ENCODE results near the gene FGD6. TPM values are rescaled to one million over a fixed set of nuclear protein-coding genes. Genes with fewer than 3 reads are reported as not detected.

The FGD6 gene
- total RNA-seq, 1 donor from 2014 or later: 11.9 TPM

GRCh38 chr12:95118788-95119179 is 98.5 kb downstream of the FGD6 start:
- peak overlapping the region; percentile 77 for H3K27ac Mint-ChIP-seq (ENCODE audit: unreplicated experiment)
- H3K9me3 Mint-ChIP-seq (ENCODE audit: unreplicated experiment): no peaks in the 10 kb centered on the region
- no peak for DNase-seq (ENCODE audit: extremely low spot score, unreplicated experiment)
- no peaks in the 10 kb centered on the region for H3K27me3 Mint-ChIP-seq (ENCODE audit: unreplicated experiment)
- peaks cover 26% of the 10 kb centered on the region for H3K4me1 Mint-ChIP-seq (ENCODE audit: unreplicated experiment)
- peaks cover 7% of the 10 kb centered on the region for H3K36me3 Mint-ChIP-seq (ENCODE audit: unreplicated experiment)
- no peak overlapping the region for H3K4me3 Mint-ChIP-seq (ENCODE audit: unreplicated experiment)
- no peak for TF ChIP-seq CTCF (IDR thresholded peaks at IDR 0.05)

GRCh38 chr12:95118138-95118787 is 99.0 kb downstream of the FGD6 start:
- no peak overlapping the region for H3K4me3 Mint-ChIP-seq (ENCODE audit: unreplicated experiment)
- no peak for TF ChIP-seq CTCF (IDR thresholded peaks at IDR 0.05)
- peaks cover 28% of the 10 kb centered on the region for H3K4me1 Mint-ChIP-seq (ENCODE audit: unreplicated experiment)
- H3K9me3 Mint-ChIP-seq (ENCODE audit: unreplicated experiment): no peaks in the 10 kb centered on the region
- no peaks in the 10 kb centered on the region for H3K27me3 Mint-ChIP-seq (ENCODE audit: unreplicated experiment)
- peak overlapping the region; percentile 77 for H3K27ac Mint-ChIP-seq (ENCODE audit: unreplicated experiment)
- peaks cover 6% of the 10 kb centered on the region for H3K36me3 Mint-ChIP-seq (ENCODE audit: unreplicated experiment)
- no peak for DNase-seq (ENCODE audit: extremely low spot score, unreplicated experiment)

- H3K9me3 Mint-ChIP-seq (ENCODE audit: unreplicated experiment): no peaks in the 10 kb centered on the region
- TF ChIP-seq CTCF (IDR thresholded peaks at IDR 0.05): peak; percentile 78
- no peak overlapping the region for H3K27ac Mint-ChIP-seq (ENCODE audit: unreplicated experiment)
- H3K36me3 Mint-ChIP-seq (ENCODE audit: unreplicated experiment): peaks cover 5% of the 10 kb centered on the region
- no peak for DNase-seq (ENCODE audit: extremely low spot score, unreplicated experiment)
- peaks cover 28% of the 10 kb centered on the region for H3K4me1 Mint-ChIP-seq (ENCODE audit: unreplicated experiment)
- no peaks in the 10 kb centered on the region for H3K27me3 Mint-ChIP-seq (ENCODE audit: unreplicated experiment)
- no peak overlapping the region for H3K4me3 Mint-ChIP-seq (ENCODE audit: unreplicated experiment)
These were observed 100.1 kb downstream of the FGD6 start for GRCh38 chr12:95117178-95117599.

- Mint-ChIP-seq H3K9me3 (ENCODE audit: unreplicated experiment) (no peaks in the 10 kb centered on the region), H3K4me1 (ENCODE audit: unreplicated experiment) (peaks cover 28% of the 10 kb centered on the region), H3K4me3 (ENCODE audit: unreplicated experiment) (no peak overlapping the region), H3K27ac (ENCODE audit: unreplicated experiment) (no peak overlapping the region), H3K27me3 (ENCODE audit: unreplicated experiment) (no peaks in the 10 kb centered on the region), H3K36me3 (ENCODE audit: unreplicated experiment) (peaks cover 5% of the 10 kb centered on the region)
- DNase-seq (ENCODE audit: extremely low spot score, unreplicated experiment): no peak
- no peak for TF ChIP-seq CTCF (IDR thresholded peaks at IDR 0.05)
These were observed 100.5 kb downstream of the FGD6 start for GRCh38 chr12:95116773-95117172.

- Mint-ChIP-seq H3K4me1 (ENCODE audit: unreplicated experiment) (peaks cover 28% of the 10 kb centered on the region), H3K4me3 (ENCODE audit: unreplicated experiment) (no peak overlapping the region), H3K36me3 (ENCODE audit: unreplicated experiment) (peaks cover 9% of the 10 kb centered on the region), H3K27me3 (ENCODE audit: unreplicated experiment) (no peaks in the 10 kb centered on the region), H3K9me3 (ENCODE audit: unreplicated experiment) (no peaks in the 10 kb centered on the region), H3K27ac (ENCODE audit: unreplicated experiment) (no peak overlapping the region)
- no peak for DNase-seq (ENCODE audit: extremely low spot score, unreplicated experiment)
- TF ChIP-seq CTCF (IDR thresholded peaks at IDR 0.05): no peak
These were observed 100.9 kb downstream of the FGD6 start for GRCh38 chr12:95116341-95116740.
